ENCODE results near the gene BRSK2.

BRSK2 gene

DNA sequence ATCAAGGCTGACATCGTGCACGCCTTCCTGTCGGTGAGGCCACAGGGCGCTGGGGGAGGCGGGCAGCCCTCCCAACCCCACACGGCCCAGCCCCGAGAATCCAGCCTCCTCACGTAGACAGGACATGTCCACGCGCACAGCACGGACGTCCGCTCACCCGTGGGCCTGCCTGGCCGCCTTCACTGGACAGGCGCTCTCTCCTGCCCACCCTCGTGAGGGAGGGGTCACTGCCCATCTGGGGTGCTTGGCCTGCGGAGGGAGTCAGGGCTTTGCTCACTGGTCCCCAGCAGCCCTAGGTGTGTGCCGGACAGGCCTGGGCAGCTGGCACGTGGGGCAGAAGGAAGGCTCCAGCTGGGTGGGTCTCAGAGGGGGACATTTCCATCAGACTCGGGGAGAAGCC is 64.8 kb downstream of the BRSK2 start:
- no peak for DNase-seq

- no peak for DNase-seq
Observed at GRCh38 chr11:1455032-1455762, 65.5 kb downstream of the BRSK2 start.

DNA sequence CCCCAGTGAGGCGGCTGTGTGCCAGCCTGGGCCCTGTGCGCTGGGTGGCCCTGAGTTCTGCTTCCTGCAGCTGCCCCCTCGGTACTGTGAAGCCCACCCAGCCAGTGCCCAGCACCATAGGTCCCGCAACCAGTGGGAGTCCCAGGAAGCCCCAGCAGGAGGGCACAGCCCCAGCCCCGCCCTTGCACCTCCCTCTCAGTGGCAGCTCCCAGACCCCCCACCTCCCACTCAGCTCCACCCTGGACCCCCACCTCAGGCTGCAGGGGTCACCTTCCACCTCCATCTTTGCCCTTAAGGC is 66.0 kb downstream of the BRSK2 start:
- DNase-seq: no peak

GRCh38 chr11:1456176-1456575 is 66.4 kb downstream of the BRSK2 start:
- no peak for DNase-seq

- DNase-seq: no peak
Observed at GRCh38 chr11:1456596-1457325, 67.0 kb downstream of the BRSK2 start.

DNA sequence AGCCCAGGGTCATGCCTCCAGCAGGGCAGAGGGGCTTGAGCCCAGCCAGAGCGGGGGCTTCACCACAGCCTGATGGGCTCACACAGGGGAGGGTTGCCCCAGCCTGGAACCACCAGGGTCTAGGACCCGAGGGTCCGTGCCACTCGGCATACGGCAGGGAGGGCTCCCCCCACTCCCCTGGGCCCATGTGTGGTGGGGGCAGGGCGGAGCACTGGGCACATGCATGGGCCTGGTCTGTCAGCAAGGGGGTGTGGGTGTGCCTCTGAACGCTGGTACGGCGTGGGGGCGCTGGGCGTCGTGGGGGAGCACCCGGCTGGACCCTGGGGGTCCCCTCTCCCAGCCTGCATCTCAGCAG is 67.6 kb downstream of the BRSK2 start:
- DNase-seq: no peak

DNA sequence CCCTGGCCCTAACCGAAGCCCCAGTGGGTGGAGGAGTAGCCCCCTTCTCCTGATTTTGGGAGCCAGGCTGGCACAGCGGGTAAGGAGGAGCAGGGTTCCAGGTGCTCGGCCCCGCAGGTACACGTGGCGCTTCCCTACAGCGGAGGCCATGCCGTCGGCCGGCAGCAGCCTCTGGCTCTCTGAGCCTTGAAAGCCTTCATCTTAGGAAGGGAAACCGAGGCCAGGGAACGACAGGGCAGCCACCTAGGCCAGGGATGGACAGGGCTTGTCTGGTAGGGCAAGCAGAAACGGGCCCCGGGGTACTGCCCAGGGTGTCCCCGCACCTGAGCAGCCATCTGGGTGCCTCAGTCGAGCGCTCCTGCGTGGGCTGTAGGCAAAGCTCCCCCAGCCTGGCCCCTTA is 68.1 kb downstream of the BRSK2 start:
- DNase-seq: no peak

GRCh38 chr11:1458340-1459218 is 68.8 kb downstream of the BRSK2 start:
- DNase-seq: peak; percentile 42

- DNase-seq: no peak
Observed at GRCh38 chr11:1459219-1459575, 69.5 kb downstream of the BRSK2 start.

DNA sequence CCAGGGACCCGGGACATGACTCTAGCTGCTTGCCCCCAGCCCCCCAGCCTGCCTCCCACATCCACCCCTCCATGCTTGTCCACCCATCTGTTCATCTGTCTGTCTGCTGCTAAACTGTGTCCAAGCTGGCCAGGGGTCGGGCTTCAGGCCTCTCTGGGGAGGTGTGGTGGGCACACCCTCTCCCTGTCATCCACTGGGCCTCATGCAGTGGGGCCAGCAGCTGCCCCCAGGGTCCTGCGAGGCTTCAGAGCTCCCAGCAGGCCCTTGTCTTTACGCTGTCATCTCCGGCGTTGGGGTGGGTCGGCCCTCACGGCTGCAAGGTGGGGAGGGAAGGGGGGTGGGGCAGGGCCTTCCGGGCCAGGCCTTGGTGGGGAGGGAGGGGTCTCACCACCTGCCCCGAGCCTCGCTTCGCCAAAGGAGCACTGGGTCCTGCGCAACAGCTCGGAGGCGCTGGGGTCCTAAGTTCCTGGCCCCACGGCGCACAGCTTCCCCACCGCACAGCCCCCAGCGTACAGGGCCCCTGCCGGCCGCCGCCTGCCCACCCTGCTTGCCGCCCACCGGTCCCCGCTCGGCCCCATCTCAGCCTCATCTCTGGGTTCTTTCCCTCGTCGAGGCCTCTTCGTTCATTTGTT is 70.1 kb downstream of the BRSK2 start:
- no peak for DNase-seq

- DNase-seq: no peak
Observed at GRCh38 chr11:1460396-1460985, 70.8 kb downstream of the BRSK2 start.

- DNase-seq: no peak
Observed at GRCh38 chr11:1460986-1461825, 71.5 kb downstream of the BRSK2 start.

DNA sequence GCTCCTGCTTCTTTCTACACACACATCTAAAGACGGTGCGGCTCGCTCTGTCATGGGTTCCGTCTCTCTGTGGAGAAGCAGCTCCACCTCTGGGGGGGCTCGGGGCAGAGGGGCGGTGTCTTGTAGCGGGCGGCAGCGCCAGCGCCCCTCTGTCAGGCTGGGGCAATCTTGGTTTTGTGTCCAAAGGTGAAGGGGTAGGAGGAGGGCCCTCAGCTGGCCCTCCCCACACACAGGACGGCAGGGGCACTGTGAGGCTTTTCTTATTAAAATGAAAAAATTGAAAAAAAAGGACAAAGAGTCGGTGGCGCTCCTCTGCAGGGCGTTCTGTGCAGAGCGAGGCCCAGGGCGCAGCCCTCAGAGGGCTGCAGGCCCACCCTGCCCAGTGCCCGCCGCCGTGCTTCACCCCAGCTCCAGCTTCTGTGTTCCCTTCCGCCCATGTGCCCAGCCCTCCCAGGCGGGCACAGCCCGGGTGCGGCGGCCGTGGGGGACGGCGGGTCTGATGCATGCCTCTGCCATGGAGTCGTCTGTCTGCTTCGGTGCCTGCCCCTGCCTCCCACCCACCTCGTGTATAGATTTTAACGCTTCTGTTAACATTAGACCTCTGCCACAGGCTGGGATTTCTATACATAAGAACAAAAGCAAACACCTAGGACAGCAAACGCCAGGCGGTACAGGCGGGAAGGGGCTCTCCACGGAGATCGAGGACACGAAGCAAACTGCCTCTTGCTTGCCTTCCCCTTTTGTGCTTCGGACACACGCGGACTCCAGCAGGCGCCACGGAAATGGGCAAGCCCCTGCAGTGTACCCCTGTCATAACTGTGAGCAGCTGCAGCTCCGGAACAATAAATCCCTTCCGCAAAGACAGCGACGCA is 72.3 kb downstream of the BRSK2 start:
- no peak for DNase-seq

DNA sequence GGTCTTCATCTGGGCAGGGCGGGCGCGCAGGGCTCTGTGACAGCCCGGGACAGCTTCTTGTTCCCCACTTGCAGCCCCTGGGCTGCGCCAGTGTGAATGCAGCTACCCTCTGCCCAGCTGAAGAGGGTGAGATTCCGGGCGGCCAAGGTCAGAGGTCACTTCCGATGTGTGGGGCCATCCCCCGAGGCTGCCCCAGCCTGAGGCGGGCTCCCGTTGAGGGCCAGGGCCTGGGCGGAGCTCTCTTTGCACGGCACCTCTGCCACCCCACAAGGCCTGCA is 72.9 kb downstream of the BRSK2 start:
- no peak for DNase-seq

GRCh38 chr11:1463056-1463455 is 73.3 kb downstream of the BRSK2 start:
- DNase-seq: no peak

- no peak for DNase-seq
Observed at GRCh38 chr11:1466784-1467183, 77.0 kb downstream of the BRSK2 start.

GRCh38 chr11:1467270-1467669 is 77.5 kb downstream of the BRSK2 start:
- DNase-seq: no peak

- DNase-seq: no peak
Observed at GRCh38 chr11:1468002-1468401, 78.3 kb downstream of the BRSK2 start.

DNA sequence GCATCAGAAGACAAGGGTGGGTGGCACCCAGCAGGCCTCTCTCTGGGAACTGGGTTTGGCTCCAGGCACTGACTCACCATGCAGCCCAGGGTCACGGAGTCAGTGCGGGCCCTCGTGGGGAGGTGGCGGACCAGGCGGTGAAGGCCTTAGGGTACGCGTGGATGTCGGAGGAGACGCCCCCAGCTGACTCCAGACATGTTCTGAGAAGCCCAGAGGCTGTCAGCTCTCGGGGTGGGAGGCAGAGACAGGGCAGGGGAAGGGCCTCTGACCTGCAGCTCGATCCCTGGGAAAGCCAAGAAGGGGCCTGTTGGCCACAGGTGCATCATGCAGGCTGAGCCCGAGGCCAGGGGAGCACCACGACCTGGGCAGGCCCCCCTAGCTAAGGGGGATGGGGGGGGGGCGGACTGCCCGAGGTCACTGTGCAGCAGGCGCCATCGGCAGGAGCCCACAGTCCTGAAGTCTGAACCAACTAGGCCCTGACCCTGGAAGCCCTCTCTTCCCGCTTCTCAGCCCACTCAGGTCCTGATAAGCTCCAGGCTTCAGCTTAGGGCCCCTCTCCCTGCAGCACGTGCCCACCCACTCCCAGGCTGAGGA is 78.8 kb downstream of the BRSK2 start:
- no peak for DNase-seq

DNA sequence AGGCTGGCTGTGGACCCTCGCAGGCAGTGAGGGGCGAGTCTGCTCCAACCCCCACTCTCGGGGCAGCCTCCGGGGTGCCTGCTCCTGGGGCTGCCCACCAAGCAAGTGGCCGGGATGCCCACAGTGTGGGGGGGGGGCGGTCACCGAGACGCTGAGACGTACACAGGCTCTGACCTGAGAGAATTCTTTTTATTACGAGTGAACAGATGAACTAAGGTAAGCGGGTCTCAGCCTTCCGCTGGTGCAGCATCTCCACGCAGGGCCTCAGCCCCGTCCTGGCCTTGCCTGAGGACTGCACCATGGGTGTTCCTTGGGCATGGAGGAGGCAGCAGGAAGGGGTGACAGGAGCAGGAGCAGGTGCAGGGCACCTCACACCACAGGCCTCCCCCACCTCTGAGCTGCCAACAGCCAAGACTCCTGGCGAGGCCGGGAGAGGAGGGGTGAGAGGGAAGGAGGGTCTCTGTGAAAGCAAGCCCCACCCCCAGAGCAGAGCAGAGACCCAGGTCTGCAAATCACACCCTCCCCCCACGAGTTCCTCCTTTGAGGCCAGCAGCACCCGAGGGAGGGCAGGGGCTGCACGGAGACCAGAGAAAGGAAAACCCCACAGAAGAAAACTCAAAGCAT is 79.7 kb downstream of the BRSK2 start:
- DNase-seq: no peak

Data from NCI-H226 (cell line).